ENCODE measurements around the gene TMEM150A. TPM values are rescaled to one million over a fixed set of nuclear protein-coding genes. Genes with fewer than 3 reads are reported as not detected.
"Not testable (repeated sequence)": the region's sequence is repeated elsewhere in the genome, so short reads cannot be mapped to it uniquely, and the experiment has no call there.

TMEM150A gene
- total RNA-seq, 2 donors from 2014 or later, result 6.4 to 7.7 TPM

DNA sequence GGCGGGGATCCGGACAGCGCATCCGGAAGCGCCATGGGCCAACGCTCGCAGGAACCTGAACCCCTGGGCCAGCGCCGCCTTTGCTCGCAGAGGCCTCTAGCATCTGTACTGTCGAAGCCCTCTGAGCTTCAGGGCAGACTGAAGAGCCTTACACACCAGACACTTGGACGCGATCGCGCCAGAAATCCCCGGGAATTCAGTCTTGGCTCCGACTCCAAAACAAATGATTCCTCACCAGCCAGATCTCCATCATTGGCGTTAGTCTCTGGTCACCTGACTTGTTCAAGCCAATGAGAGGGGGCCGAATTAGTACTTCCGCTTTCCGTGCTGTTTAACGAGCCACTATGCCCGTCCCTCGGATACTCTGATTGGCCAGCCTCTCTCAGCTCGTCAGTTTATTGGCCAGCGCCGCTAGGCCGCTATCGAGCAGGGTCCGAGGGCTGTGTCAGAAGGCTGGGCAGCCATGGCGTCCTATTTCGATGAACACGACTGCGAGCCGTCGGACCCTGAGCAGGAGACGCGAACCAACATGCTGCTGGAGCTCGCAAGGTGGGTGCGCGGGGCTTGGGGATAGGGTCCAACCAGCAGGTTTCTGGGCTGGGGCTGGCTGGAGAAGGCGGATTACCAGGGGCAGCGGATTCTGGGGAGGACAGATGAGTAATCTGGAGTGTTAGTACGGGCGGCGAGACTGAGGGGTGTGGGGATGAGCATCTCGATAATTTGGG, 7.0 kb downstream of the TMEM150A start, which contains the start of gene RNF181:
TSS of gene RNF181 (plus strand) at position 445 of the 725 bp plus-strand sequence. CDS start at position 464, 19 bp downstream.
- ATAC-seq, result peak; percentile 99
- no peaks in the 10 kb centered on the region for H3K9me3 ChIP-seq (ENCODE audit: control insufficient read depth, low read length, poor library complexity, severe bottlenecking)
- Mint-ChIP-seq H3K27ac (peak within 1 kb of the TSS; percentile 100), H3K4me3 (peak within 1 kb of the TSS; percentile 100), H3K27me3 (no peaks in the 10 kb centered on the region), H3K4me1 (peaks cover 34% of the 10 kb centered on the region), H3K36me3 (ENCODE audit: low read depth) (peaks cover 5% of the 10 kb centered on the region)
- DNase-seq, result peak; percentile 75 to 84 (median 79)

DNA sequence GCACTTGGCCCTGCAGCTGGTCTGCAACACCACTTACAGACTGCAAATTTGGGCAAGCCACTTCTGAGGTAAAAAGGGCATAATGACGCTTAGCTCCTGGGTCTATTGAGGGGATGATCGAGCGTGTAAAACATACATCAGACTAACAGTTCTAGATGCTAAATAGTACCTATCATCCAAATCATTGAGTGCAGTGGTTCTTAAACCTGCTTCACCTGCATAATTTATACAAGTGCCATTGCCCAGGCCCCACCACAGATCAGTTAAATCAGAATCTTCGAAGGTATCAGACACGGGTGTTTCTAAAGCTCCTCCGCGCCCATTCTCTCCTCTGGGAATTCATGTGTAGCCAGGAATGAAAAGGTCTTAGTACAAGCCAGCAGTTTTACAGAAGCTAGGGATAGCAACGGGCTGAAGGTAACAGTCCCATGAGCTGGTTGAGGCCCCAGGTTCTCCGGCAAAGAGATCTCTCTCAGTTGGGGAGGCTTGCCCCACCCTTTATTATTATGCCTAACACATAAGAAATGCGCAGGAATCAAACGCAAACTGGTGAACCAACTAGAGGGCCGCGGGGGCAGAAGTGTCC, 7.7 kb downstream of the TMEM150A start:
- DNase-seq (no peak), ATAC-seq (no peak)
- Mint-ChIP-seq H3K4me1 (peaks cover 35% of the 10 kb centered on the region), H3K36me3 (ENCODE audit: low read depth) (peaks cover 5% of the 10 kb centered on the region), H3K27ac (peak overlapping the region; percentile 100), H3K4me3 (peak overlapping the region; percentile 100), H3K27me3 (no peaks in the 10 kb centered on the region)
- no peaks in the 10 kb centered on the region for H3K9me3 ChIP-seq (ENCODE audit: control insufficient read depth, low read length, poor library complexity, severe bottlenecking)

DNA sequence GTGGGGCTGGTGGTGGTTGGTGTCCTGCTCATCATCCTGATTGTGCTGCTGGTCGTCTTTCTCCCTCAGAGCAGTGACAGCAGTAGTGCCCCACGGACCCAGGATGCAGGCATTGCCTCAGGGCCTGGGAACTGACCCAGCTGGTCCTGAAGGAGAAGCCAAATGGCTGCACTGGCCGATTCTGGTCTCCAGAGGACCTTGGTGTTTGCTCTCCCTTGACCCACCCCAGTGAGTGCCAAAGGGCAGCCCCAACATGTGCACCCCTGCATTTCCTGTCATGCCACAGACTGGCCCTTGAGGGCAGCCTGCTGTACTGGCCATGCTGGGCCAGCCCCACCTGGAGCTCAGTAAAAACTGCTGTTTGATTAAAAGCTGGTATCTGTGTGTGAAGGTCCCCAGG, 9.5 kb downstream of the TMEM150A start:
- peaks cover 5% of the 10 kb centered on the region for H3K36me3 Mint-ChIP-seq (ENCODE audit: low read depth)
- no peaks in the 10 kb centered on the region for H3K27me3 Mint-ChIP-seq
- H3K9me3 ChIP-seq (ENCODE audit: control insufficient read depth, low read length, poor library complexity, severe bottlenecking), result no peaks in the 10 kb centered on the region
- no peak for DNase-seq
- H3K4me1 Mint-ChIP-seq, result peaks cover 39% of the 10 kb centered on the region
- H3K4me3 Mint-ChIP-seq, result no peak overlapping the region
- no peak for ATAC-seq
- no peak overlapping the region for H3K27ac Mint-ChIP-seq

DNA sequence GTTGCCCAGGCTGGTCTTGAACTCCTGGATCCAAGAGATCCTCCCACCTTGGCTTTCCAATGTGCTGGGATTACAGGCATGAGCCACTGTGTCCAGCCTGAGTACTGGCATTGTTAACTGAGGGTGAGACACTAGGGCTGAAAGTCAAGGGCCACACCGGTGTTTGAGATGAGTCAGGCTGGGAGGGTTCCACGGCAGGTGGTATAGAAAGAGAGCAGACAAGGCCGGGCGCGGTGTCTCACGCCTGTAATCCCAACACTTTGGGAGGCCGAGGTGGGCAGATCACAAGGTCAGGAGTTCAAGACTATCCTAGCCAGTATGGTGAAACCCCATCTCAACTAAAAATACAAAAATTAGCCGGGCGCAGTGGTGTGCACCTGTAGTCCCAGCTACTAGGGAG, 10.2 kb downstream of the TMEM150A start:
- H3K4me3 Mint-ChIP-seq, result not testable (repeated sequence)
- peaks cover 44% of the 10 kb centered on the region for H3K4me1 Mint-ChIP-seq

DNA sequence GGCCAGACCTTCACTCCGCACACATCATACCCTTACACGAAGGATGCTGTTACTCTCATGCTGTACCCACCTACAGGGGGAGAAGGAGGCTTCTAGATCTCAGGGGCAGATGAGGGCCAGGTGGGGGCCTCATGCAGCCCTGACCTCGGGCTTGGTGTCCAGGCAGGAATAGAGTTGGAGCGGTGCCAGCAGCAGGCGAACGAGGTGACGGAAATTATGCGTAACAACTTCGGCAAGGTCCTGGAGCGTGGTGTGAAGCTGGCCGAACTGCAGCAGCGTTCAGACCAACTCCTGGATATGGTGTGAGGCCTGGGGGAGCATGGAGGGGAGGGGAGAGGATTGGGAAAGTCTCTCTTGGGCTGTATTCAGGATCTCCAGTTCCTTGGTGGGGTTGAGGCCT, 10.9 kb downstream of the TMEM150A start:
- H3K27me3 Mint-ChIP-seq, result no peaks in the 10 kb centered on the region
- H3K4me1 Mint-ChIP-seq, result peaks cover 38% of the 10 kb centered on the region
- peak overlapping the region; percentile 57 for H3K27ac Mint-ChIP-seq
- no peak overlapping the region for H3K4me3 Mint-ChIP-seq
- H3K9me3 ChIP-seq (ENCODE audit: control insufficient read depth, low read length, poor library complexity, severe bottlenecking), result no peaks in the 10 kb centered on the region
- DNase-seq (no peak), ATAC-seq (no peak)
- peaks cover 5% of the 10 kb centered on the region for H3K36me3 Mint-ChIP-seq (ENCODE audit: low read depth)

More for the DNA sequence above, 10.2 kb downstream of the TMEM150A start:
- H3K27me3 Mint-ChIP-seq; H3K9me3 ChIP-seq (ENCODE audit: control insufficient read depth, low read length, poor library complexity, severe bottlenecking); H3K27ac Mint-ChIP-seq; ATAC-seq; DNase-seq; H3K36me3 Mint-ChIP-seq (ENCODE audit: low read depth): not testable (repeated sequence)

DNA sequence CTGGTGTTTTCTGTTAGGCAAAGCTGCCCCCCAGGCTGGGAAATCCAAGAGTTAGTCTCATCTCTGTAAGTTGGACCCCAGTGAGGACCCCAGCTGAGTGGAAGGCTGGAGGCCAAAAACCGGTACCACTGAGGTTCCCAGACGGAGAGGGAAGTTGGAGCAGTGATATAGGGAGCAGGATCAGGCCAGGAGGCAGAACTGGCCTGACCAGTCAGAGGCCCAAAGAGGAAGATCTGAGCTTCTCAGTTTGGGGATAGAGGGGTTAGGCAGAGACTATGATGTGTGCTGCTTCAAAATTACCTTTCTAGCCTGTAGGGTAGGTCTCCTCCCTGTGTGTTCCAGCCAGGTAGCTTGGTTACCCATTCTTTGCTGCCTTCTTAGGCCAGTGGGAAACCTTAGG, 11.5 kb downstream of the TMEM150A start:
- peaks cover 37% of the 10 kb centered on the region for H3K4me1 Mint-ChIP-seq
- ATAC-seq, result no peak

DNA sequence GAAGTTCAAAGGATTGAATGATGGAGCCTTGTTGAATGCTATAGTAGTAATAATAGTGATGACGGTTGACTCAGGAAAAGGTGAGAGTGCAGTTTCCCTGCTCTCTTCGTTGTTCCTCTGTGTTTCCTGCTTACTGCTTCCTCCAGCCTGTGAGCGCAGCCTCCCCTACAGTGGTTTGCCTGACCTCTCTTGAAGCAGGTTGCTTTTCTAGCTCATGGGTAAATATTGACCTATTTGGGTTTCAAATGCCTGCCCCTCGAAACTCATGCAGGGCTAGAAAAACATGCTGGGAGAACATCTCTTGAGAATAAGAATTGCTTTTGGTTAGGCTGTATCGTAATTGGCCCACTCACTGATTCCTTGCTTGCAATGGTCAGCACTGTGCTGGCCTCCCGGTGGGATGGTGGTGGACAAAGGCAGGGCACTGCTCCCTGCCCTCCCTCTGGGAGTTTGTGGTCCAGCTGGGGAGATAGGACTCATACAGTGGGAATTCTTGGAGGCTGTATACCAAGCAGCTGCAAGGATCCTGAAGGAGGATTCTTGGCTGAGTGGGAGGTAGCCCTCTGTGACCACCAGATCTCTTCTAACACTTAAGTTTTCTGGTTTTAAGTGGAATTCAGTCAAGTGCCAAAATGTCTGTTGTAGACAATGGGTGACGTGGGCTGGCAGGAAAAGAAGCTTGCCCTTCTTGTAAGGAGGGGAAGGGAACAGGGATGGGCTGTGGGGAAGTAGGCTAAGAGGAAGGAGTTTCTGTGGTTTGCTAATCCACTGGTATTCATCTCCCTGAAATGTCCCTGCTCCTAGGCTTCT, 12.3 kb downstream of the TMEM150A start:
- DNase-seq, result no peak
- peaks cover 2% of the 10 kb centered on the region for H3K36me3 Mint-ChIP-seq (ENCODE audit: low read depth)
- H3K27me3 Mint-ChIP-seq, result no peaks in the 10 kb centered on the region
- no peak overlapping the region for H3K27ac Mint-ChIP-seq
- no peaks in the 10 kb centered on the region for H3K9me3 ChIP-seq (ENCODE audit: control insufficient read depth, low read length, poor library complexity, severe bottlenecking)
- H3K4me1 Mint-ChIP-seq, result peaks cover 39% of the 10 kb centered on the region
- no peak overlapping the region for H3K4me3 Mint-ChIP-seq
- ATAC-seq, result no peak

More for the DNA sequence above, 11.5 kb downstream of the TMEM150A start:
- Mint-ChIP-seq H3K27ac (peak overlapping the region; percentile 57), H3K4me3 (no peak overlapping the region), H3K27me3 (no peaks in the 10 kb centered on the region), H3K36me3 (ENCODE audit: low read depth) (peaks cover 5% of the 10 kb centered on the region)
- H3K9me3 ChIP-seq (ENCODE audit: control insufficient read depth, low read length, poor library complexity, severe bottlenecking), result no peaks in the 10 kb centered on the region
- no peak for DNase-seq

DNA sequence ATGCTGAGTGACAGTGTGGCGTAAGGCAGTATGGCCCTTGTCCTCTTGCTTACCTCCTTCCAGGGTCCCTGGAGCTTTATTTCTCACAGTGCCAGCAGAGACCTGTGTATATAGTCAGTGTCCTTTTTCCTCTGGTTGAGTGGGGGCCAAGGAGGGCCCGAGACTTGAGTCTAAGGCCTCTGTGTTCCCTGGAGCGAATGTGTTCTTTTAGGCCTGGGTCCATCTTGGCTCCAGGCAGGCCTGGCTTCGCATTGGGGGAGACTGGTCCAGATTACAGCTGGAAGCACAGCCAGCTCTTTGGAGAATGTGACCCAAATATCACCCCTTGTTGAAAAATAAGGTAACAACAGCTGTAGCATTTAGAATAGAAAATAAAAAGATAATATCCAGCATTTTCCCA, 13.3 kb downstream of the TMEM150A start:
- no peaks in the 10 kb centered on the region for H3K27me3 Mint-ChIP-seq
- ATAC-seq, result no peak
- no peaks in the 10 kb centered on the region for H3K9me3 ChIP-seq (ENCODE audit: control insufficient read depth, low read length, poor library complexity, severe bottlenecking)
- peaks cover 39% of the 10 kb centered on the region for H3K4me1 Mint-ChIP-seq
- DNase-seq, result no peak
- H3K27ac Mint-ChIP-seq, result peak overlapping the region; percentile 81
- no peak overlapping the region for H3K4me3 Mint-ChIP-seq
- H3K36me3 Mint-ChIP-seq (ENCODE audit: low read depth), result peaks cover 2% of the 10 kb centered on the region

DNA sequence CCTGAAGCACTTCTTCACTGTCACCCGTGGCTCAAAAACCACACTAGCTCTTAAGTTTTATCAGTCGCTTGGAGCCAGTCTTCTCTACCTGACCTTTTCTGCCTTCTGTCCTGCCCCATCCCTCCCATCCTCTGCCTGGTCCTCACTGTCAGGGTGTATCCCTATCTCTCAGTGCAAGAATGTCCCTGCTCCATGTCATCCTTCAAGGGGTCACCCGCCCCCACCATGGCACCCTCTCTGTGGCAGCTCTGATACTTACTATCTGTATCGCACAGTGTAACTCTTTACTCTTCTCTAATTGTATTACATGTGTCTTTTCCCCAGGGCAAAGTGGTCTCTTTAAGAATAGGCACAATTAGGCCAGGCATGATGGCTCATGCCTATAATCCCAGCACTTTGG, 13.9 kb downstream of the TMEM150A start:
- H3K9me3 ChIP-seq (ENCODE audit: control insufficient read depth, low read length, poor library complexity, severe bottlenecking), result no peaks in the 10 kb centered on the region
- Mint-ChIP-seq H3K4me1 (peaks cover 37% of the 10 kb centered on the region), H3K36me3 (ENCODE audit: low read depth) (peaks cover 2% of the 10 kb centered on the region), H3K27ac (peak overlapping the region; percentile 81), H3K27me3 (no peaks in the 10 kb centered on the region), H3K4me3 (no peak overlapping the region)
- ATAC-seq, result no peak
- DNase-seq, result no peak

DNA sequence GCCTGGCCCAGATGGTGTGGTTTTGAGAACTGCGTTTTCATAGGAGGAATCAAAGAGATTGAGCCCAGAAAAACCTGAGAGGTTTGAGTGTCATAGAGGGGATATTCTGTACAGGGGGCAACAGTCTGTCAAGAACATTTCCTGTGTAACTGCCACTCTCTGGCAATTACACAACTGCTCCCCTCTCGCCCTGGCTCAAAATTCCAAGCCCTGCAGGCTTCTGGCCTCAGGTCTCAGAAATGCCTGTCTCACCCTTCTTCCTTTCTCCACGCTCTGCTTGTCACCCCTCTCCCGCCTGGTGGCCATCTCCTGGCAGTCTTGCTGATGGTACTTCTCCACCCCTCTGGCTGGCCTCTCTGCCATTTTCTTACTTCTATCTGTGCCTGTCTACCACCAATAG, 14.3 kb downstream of the TMEM150A start:
- no peak for ATAC-seq
- no peak for DNase-seq
- peaks cover 39% of the 10 kb centered on the region for H3K4me1 Mint-ChIP-seq
- H3K27ac Mint-ChIP-seq, result peak overlapping the region; percentile 81
- no peak overlapping the region for H3K4me3 Mint-ChIP-seq
- H3K9me3 ChIP-seq (ENCODE audit: control insufficient read depth, low read length, poor library complexity, severe bottlenecking), result no peaks in the 10 kb centered on the region
- H3K27me3 Mint-ChIP-seq, result no peaks in the 10 kb centered on the region
- H3K36me3 Mint-ChIP-seq (ENCODE audit: low read depth), result peaks cover 2% of the 10 kb centered on the region

DNA sequence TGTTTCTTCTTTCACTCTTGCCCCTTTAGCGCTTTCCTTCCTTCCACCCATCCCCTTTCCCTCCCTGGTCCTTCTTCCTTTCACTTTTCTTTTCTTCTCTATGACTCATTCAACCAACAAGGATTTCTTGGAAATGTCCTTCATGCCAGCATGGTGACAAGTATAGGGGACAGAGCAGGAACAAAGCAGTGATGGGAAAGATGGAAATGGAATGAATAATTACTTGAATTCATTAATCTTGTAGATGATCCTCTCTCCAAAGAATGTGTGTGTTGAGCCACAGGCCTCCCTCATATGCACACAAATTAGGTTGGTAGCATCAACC, 16.8 kb downstream of the TMEM150A start:
- Mint-ChIP-seq H3K27ac (peak overlapping the region; percentile 91), H3K4me3 (peak overlapping the region; percentile 90), H3K36me3 (ENCODE audit: low read depth) (no peaks in the 10 kb centered on the region), H3K27me3 (no peaks in the 10 kb centered on the region), H3K4me1 (peaks cover 41% of the 10 kb centered on the region)
- no peak for ATAC-seq
- DNase-seq, result no peak
- H3K9me3 ChIP-seq (ENCODE audit: control insufficient read depth, low read length, poor library complexity, severe bottlenecking), result no peaks in the 10 kb centered on the region

DNA sequence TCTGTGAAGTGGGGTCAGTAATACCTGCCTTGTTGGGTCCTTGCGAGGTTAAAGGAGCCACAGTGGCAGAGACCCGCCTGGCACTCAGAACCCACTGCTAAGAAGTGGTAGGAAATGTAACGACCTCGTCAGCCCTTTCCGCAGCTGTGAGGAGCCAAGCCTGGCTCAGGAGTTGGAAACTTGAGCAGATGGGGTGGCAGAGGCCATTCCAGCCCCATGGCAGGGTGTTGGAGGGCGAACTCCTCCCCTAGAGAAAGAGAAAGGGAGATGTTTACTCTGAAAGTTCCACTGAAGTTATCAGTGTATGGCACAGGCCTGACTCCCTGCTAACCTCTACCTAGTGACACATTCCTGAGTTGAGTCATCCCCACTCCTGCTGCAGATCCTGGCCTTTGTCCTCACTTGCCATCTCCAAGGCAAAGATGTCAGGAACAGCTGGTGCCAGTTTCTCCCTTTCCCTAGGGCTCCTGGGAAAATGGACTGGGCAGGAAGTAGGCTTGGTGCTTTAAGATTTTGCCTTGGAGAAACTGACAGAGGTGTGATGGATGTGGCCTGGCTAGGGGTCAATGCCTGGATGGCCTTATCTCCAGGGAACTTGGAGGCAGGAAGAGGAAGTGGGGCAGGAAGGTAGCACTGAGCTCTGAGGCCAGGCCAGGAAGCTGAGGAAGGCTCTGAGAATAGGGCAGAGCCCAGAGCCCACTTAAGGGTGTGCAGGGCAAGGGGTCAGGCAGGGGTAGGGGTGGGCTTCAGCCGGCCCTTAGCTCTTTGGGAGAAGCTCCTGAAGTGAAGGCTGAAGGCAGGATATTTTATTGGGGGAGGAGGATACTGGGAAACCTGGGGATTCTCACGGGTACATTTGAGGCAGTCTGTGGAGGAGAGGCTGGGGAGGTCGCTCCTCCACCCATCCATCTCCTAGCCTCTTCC, 17.4 kb downstream of the TMEM150A start:
- no peaks in the 10 kb centered on the region for H3K27me3 Mint-ChIP-seq
- peaks cover 37% of the 10 kb centered on the region for H3K4me1 Mint-ChIP-seq
- H3K36me3 Mint-ChIP-seq (ENCODE audit: low read depth), result peaks cover 3% of the 10 kb centered on the region
- DNase-seq (no peak), ATAC-seq (peak; percentile 55)
- H3K9me3 ChIP-seq (ENCODE audit: control insufficient read depth, low read length, poor library complexity, severe bottlenecking), result no peaks in the 10 kb centered on the region
- H3K27ac Mint-ChIP-seq, result peak overlapping the region; percentile 91
- peak overlapping the region; percentile 90 for H3K4me3 Mint-ChIP-seq

Data from T-helper 17 cell (primary cell).